ENCODE data around the gene TOR1A.
A peak's percentile ranks its signal among the peaks of the same experiment; 100 is the strongest.

TOR1A gene

GRCh38 chr9:129826344-129826743 lies 2.4 kb upstream of the TOR1A start:
- no peak for ATAC-seq (replicated peaks)
- Mint-ChIP-seq H3K4me3 (no peak overlapping the region), H3K27ac (no peak overlapping the region), H3K27me3 (no peaks in the 10 kb centered on the region), H3K4me1 (ENCODE audit: low read depth in 2 of 2) (peaks cover 6 to 15% of the 10 kb centered on the region in 2 donors), H3K9me3 (no peaks in the 10 kb centered on the region), H3K36me3 (ENCODE audit: insufficient read depth) (peaks cover 66% of the 10 kb centered on the region)
- no peak for DNase-seq

- no peaks in the 10 kb centered on the region for H3K27me3 Mint-ChIP-seq
- peaks cover 9 to 18% of the 10 kb centered on the region in 2 donors for H3K4me1 Mint-ChIP-seq (ENCODE audit: low read depth in 2 of 2)
- H3K36me3 Mint-ChIP-seq (ENCODE audit: insufficient read depth): peaks cover 59% of the 10 kb centered on the region
- no peaks in the 10 kb centered on the region for H3K9me3 Mint-ChIP-seq
- H3K4me3 Mint-ChIP-seq: peak overlapping the region; percentile 85 to 86
- no peak for DNase-seq
- ATAC-seq (replicated peaks): peak; percentile 20
- peak overlapping the region; percentile 71 to 93 for H3K27ac Mint-ChIP-seq
Observed at GRCh38 chr9:129823542-129823934, 398 bp downstream of the TOR1A start.

DNA sequence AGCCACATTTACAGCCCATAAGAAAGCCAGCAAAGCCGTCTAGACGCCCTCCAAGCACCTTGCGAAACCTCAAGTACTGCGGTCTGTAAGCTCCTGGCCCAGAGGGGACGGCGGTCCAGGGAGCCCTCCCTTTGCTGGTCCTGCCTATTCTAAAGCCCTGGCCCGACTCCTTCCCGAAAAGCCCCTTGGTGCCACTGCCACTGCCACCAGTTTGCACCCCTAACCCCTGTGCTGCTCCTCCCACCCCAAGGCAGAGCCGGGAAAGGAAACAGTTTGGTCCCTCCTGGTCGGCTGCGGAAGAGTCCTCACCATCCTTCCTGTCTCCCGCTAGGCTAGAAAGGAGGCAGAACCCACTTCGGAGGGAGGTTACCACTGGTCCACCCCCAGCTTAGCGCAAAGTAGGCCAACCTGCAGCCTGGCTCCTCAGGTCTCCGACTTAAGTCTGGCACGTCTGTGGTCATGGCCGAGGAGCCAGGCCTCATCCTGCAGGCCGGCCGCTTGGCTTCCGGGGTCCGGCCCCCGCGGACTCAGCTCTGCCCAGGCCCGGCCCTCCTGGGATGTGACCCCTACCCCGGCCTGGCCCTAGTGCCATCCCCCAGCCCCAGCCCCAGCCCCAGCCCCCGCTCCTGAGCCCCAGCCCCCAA lies 916 bp downstream of the TOR1A start:
- peak; percentile 62 for ATAC-seq (replicated peaks)
- H3K27me3 Mint-ChIP-seq: no peaks in the 10 kb centered on the region
- H3K4me1 Mint-ChIP-seq (ENCODE audit: low read depth in 2 of 2): peaks cover 9 to 19% of the 10 kb centered on the region in 2 donors
- H3K9me3 Mint-ChIP-seq: no peaks in the 10 kb centered on the region
- H3K36me3 Mint-ChIP-seq (ENCODE audit: insufficient read depth): peaks cover 59% of the 10 kb centered on the region
- peak; percentile 20 to 44 (median 39) for DNase-seq
- peak overlapping the region; percentile 71 to 93 for H3K27ac Mint-ChIP-seq
- peak overlapping the region; percentile 85 to 86 for H3K4me3 Mint-ChIP-seq

DNA sequence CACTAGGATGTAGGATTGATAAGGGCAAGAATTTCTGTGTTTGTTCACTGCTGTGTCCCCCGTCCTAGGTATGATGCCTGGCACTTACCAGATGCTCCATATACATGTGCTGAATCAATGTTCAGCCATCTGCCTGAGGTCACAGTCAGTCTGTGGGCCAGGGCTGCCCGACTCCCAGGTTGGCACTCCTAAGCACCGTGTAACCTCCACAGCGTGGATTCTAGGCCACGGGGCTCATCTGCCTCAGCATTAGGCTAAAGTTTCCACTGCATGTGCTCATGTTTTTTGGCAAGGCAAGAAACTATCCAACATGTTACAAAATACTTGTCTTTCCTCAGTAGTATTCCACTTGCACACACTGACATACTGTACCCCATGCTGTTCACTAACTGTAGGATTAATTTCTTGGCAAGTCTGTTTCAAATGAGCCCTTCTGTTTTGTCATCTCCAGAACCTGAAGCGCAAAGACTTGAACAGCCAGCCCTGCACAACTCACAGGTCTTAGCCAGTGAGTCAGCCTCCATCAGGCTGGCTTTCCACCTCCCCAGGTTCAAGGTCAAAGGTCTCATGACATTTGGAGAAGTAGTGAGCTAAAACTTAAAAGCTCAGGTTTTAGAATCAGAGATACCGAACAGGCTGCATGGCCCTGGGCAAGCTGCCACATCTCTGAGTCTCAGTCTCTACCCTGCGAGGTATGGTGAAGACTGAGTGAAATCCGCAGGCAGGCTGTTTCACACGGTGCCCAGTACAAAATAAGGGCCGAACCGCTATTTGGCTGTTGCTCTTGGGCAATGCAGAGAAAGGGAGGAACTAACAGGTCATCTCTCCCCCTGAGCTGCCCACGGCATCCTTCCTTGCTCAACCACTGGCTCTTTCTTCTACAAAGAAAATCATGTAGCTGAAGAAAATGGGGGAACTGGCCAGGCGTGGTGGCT lies 7.2 kb downstream of the TOR1A start:
- Mint-ChIP-seq H3K4me1 (ENCODE audit: low read depth in 2 of 2) (peaks cover 19 to 23% of the 10 kb centered on the region in 2 donors), H3K36me3 (ENCODE audit: insufficient read depth) (peaks cover 66% of the 10 kb centered on the region), H3K4me3 (no peak overlapping the region), H3K27ac (peak overlapping the region in 1 of 2 donors; percentile 85), H3K27me3 (no peaks in the 10 kb centered on the region), H3K9me3 (no peaks in the 10 kb centered on the region)
- DNase-seq (no peak), ATAC-seq (replicated peaks) (no peak)

DNA sequence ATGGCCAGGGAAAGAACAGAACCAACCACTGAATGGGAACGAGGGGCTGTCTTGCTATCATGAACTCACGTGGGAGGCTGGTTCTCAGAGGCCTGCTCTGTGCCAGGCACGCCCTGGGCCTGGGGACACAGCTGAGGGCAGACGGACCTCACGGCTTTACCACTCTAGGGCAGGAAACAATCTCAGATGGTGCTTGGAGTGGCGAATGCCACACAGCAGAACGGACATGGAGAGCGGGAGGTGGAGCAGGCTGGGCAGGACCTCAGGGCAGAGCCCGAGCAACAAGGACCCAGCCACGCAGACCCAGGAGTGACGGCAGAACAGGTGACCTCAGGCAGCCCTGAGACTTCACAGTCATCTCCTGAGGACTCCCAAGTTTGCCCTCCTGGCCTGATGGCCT lies 8.7 kb downstream of the TOR1A start:
- no peak overlapping the region for H3K4me3 Mint-ChIP-seq
- peak overlapping the region in 1 of 2 donors; percentile 85 for H3K27ac Mint-ChIP-seq
- no peaks in the 10 kb centered on the region for H3K9me3 Mint-ChIP-seq
- H3K27me3 Mint-ChIP-seq: no peaks in the 10 kb centered on the region
- no peak for ATAC-seq (replicated peaks)
- DNase-seq: no peak
- peaks cover 19 to 29% of the 10 kb centered on the region in 2 donors for H3K4me1 Mint-ChIP-seq (ENCODE audit: low read depth in 2 of 2)
- peaks cover 66% of the 10 kb centered on the region for H3K36me3 Mint-ChIP-seq (ENCODE audit: insufficient read depth)

DNA sequence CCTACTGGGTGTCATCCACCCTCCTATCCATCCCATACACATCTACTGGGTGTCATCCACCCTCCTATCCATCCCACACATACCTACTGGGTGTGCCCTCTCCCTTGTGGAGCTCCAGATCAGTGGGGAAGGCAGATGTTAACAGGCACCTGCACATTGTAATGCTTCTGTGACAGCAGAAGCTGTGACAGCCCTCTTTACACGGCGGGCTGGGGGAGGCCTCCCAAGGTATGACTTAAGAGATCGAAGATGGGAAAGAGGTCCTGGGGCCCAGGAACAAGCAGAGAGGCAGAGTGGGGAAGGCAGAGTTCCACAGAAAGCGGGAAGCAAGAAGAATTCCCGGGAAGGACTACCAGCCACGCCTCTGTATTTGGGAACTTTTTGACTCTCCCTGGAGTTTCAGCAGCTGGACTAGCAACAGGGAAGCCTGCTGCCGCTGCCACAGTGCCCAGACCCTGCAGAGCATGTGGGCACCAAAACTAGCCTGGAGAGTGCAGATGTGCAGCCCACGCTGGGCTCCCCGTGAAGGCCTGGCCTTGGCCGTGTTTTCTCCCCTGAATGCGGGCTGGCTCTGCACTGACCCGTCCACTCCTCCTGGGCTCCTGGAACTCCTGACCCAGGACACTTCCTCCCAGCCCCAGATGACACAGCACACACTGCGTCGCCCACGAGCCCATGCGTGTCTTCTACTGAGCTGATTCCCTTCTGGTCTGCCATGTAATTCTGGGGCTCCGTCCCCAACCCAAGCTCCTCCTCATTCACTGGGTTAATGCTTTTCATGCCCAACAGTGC lies 9.3 kb downstream of the TOR1A start:
- no peaks in the 10 kb centered on the region for H3K9me3 Mint-ChIP-seq
- DNase-seq (no peak), ATAC-seq (replicated peaks) (no peak)
- H3K36me3 Mint-ChIP-seq (ENCODE audit: insufficient read depth): peaks cover 67% of the 10 kb centered on the region
- H3K27ac Mint-ChIP-seq: peak overlapping the region; percentile 23 to 85
- H3K4me1 Mint-ChIP-seq (ENCODE audit: low read depth in 2 of 2): peaks cover 19 to 29% of the 10 kb centered on the region in 2 donors
- no peak overlapping the region for H3K4me3 Mint-ChIP-seq
- no peaks in the 10 kb centered on the region for H3K27me3 Mint-ChIP-seq

DNA sequence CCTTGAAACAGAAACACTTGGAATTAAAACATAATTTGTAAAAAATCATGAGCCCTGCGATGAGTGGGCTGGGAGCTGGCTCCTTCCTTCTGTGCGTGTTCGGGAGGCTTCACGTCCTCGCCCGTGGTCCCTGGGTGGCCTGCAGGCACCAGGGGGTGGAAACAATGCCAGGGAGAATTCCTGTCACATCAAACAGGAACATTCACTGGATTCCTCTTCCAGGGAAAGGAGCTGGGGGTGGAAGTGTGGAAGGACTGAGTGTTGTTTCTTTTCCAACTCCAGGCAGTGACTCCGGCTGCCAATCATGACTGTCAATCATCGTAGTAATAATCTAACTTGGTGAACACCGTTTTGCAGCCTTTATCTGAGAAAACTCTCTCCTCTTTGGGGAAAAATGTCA lies 10.3 kb downstream of the TOR1A start:
- H3K27me3 Mint-ChIP-seq: no peaks in the 10 kb centered on the region
- H3K36me3 Mint-ChIP-seq (ENCODE audit: insufficient read depth): peaks cover 67% of the 10 kb centered on the region
- no peak overlapping the region for H3K4me3 Mint-ChIP-seq
- H3K4me1 Mint-ChIP-seq (ENCODE audit: low read depth in 2 of 2): peaks cover 15 to 24% of the 10 kb centered on the region in 2 donors
- H3K27ac Mint-ChIP-seq: peak overlapping the region in 1 of 2 donors; percentile 77
- ATAC-seq (replicated peaks) (no peak), DNase-seq (no peak)
- no peaks in the 10 kb centered on the region for H3K9me3 Mint-ChIP-seq

GRCh38 chr9:129812385-129812784 lies 11.6 kb downstream of the TOR1A start:
- peaks cover 63% of the 10 kb centered on the region for H3K36me3 Mint-ChIP-seq (ENCODE audit: insufficient read depth)
- peak overlapping the region; percentile 16 to 75 for H3K27ac Mint-ChIP-seq
- ATAC-seq (replicated peaks) (no peak), DNase-seq (no peak)
- H3K4me3 Mint-ChIP-seq: no peak overlapping the region
- H3K9me3 Mint-ChIP-seq: no peaks in the 10 kb centered on the region
- H3K27me3 Mint-ChIP-seq: no peaks in the 10 kb centered on the region
- H3K4me1 Mint-ChIP-seq (ENCODE audit: low read depth in 2 of 2): peaks cover 15 to 21% of the 10 kb centered on the region in 2 donors

DNA sequence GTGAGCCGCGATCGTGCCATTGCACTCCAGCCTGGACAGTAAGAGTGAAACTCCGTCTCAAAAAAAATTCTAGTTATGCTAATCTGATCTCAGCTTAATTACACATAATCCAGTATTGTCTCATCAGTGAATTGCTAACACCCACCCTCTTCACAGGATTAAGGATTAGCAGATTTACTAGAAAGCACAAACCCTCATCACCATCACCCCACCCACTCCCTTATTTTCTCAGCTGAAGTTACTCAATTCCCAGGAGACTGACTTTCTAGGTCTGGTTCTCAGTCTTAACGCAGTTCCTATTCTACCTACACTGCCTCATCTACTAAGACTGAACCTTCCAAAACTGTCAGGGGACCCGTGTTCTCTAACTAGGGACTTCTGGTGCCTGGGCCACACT lies 12.0 kb downstream of the TOR1A start:
- Mint-ChIP-seq H3K27ac (peak overlapping the region; percentile 16 to 75), H3K4me3 (no peak overlapping the region), H3K4me1 (ENCODE audit: low read depth in 2 of 2) (peaks cover 15 to 21% of the 10 kb centered on the region in 2 donors), H3K36me3 (ENCODE audit: insufficient read depth) (peaks cover 61% of the 10 kb centered on the region), H3K9me3 (no peaks in the 10 kb centered on the region), H3K27me3 (no peaks in the 10 kb centered on the region)
- DNase-seq (no peak), ATAC-seq (replicated peaks) (no peak)

GRCh38 chr9:129810788-129811187 lies 13.1 kb downstream of the TOR1A start:
- peak overlapping the region in 1 of 2 donors; percentile 16 for H3K27ac Mint-ChIP-seq
- DNase-seq (no peak), ATAC-seq (replicated peaks) (no peak)
- peaks cover 18 to 21% of the 10 kb centered on the region in 2 donors for H3K4me1 Mint-ChIP-seq (ENCODE audit: low read depth in 2 of 2)
- no peaks in the 10 kb centered on the region for H3K27me3 Mint-ChIP-seq
- H3K36me3 Mint-ChIP-seq (ENCODE audit: insufficient read depth): peaks cover 63% of the 10 kb centered on the region
- no peak overlapping the region for H3K4me3 Mint-ChIP-seq
- no peaks in the 10 kb centered on the region for H3K9me3 Mint-ChIP-seq

GRCh38 chr9:129810116-129810515 lies 13.8 kb downstream of the TOR1A start:
- ATAC-seq (replicated peaks): no peak
- no peaks in the 10 kb centered on the region for H3K27me3 Mint-ChIP-seq
- DNase-seq: no peak
- H3K9me3 Mint-ChIP-seq: no peaks in the 10 kb centered on the region
- peak overlapping the region in 1 of 2 donors; percentile 16 for H3K27ac Mint-ChIP-seq
- H3K4me3 Mint-ChIP-seq: no peak overlapping the region
- H3K4me1 Mint-ChIP-seq (ENCODE audit: low read depth in 2 of 2): peaks cover 18 to 22% of the 10 kb centered on the region in 2 donors
- peaks cover 65% of the 10 kb centered on the region for H3K36me3 Mint-ChIP-seq (ENCODE audit: insufficient read depth)

- Mint-ChIP-seq H3K4me1 (ENCODE audit: low read depth in 2 of 2) (peaks cover 18 to 22% of the 10 kb centered on the region in 2 donors), H3K27me3 (no peaks in the 10 kb centered on the region), H3K4me3 (no peak overlapping the region), H3K9me3 (no peaks in the 10 kb centered on the region), H3K36me3 (ENCODE audit: insufficient read depth) (peaks cover 67% of the 10 kb centered on the region), H3K27ac (peak overlapping the region in 1 of 2 donors; percentile 41)
- DNase-seq (no peak), ATAC-seq (replicated peaks) (no peak)
Observed at GRCh38 chr9:129809346-129809745, 14.6 kb downstream of the TOR1A start.

- no peak for DNase-seq
- H3K9me3 Mint-ChIP-seq: no peaks in the 10 kb centered on the region
- no peak for ATAC-seq (replicated peaks)
- no peaks in the 10 kb centered on the region for H3K27me3 Mint-ChIP-seq
- H3K36me3 Mint-ChIP-seq (ENCODE audit: insufficient read depth): peaks cover 64% of the 10 kb centered on the region
- peak overlapping the region in 1 of 2 donors; percentile 17 for H3K4me3 Mint-ChIP-seq
- H3K27ac Mint-ChIP-seq: peak overlapping the region; percentile 42 to 66
- peaks cover 20 to 23% of the 10 kb centered on the region in 2 donors for H3K4me1 Mint-ChIP-seq (ENCODE audit: low read depth in 2 of 2)
Observed at GRCh38 chr9:129806061-129806460, 17.9 kb downstream of the TOR1A start.
